Loucy (cell line): Measurements from ENCODE around the gene PRKRIP1.
"Not testable (repeated sequence)": the region's sequence is repeated elsewhere in the genome, so short reads cannot be mapped to it uniquely, and the experiment has no call there.

ENCODE experiments used
- H2AFZ ChIP-seq: fragments of 200-600 bp; sonication (generic); 2 replicates; pipeline ENCODE4 v1.6.0; 2016; ENCODE audit warnings: antibody characterized with exemption, mild to moderate bottlenecking, low read length, moderate library complexity
- H3F3A ChIP-seq: fragments of 200-600 bp; 2 replicates; pipeline ENCODE4 v1.6.0; 2016; ENCODE audit warnings: antibody characterized with exemption, low read depth, mild to moderate bottlenecking
- H3K27me3 ChIP-seq: fragments of 200-600 bp; sonication (generic); 2 replicates; pipeline ENCODE4 v1.6.1; 2014; ENCODE audit warnings: low read length, mild to moderate bottlenecking; ENCODE audit not compliant: insufficient read depth, poor library complexity, severe bottlenecking
- H3K36me3 ChIP-seq: fragments of 200-600 bp; sonication (generic); 2 replicates; pipeline ENCODE4 v1.6.1; 2016; ENCODE audit warnings: low read length; ENCODE audit not compliant: insufficient read depth
- H3K4me1 ChIP-seq: fragments of 200-600 bp; sonication (generic); 2 replicates; pipeline ENCODE4 v1.5.1; 2014; ENCODE audit warnings: low read length, mild to moderate bottlenecking; ENCODE audit not compliant: insufficient read depth, poor library complexity, severe bottlenecking
- H3K4me2 ChIP-seq: fragments of 200-600 bp; sonication (generic); 2 replicates; pipeline ENCODE4 v1.6.0; 2014; ENCODE audit warnings: antibody characterized with exemption, low read length, low read depth, mild to moderate bottlenecking; ENCODE audit not compliant: poor library complexity, severe bottlenecking
- H3K4me3 ChIP-seq: fragments of 200-600 bp; sonication (generic); 2 replicates; pipeline ENCODE4 v1.5.1; 2014; ENCODE audit warnings: low read length, mild to moderate bottlenecking, mixed read lengths; ENCODE audit not compliant: poor library complexity, severe bottlenecking
- H3K79me2 ChIP-seq: fragments of 200-600 bp; sonication (generic); 2 replicates; pipeline ENCODE4 v1.6.1; 2014; ENCODE audit warnings: low read length; ENCODE audit not compliant: insufficient read depth
- H3K9ac ChIP-seq: fragments of 200-600 bp; sonication (generic); 2 replicates; pipeline ENCODE4 v1.6.0; 2014; ENCODE audit warnings: mild to moderate bottlenecking, low read depth, low read length, moderate library complexity; ENCODE audit not compliant: poor library complexity, severe bottlenecking
- H3K9me2 ChIP-seq: fragments of 200-600 bp; sonication (generic); replicated peaks from 2 replicates; pipeline ENCODE4 v1.6.1; 2016; ENCODE audit warnings: low read depth, low read length, mixed read lengths
- H3K9me3 ChIP-seq: fragments of 200-600 bp; sonication (generic); 2 replicates; pipeline ENCODE4 v1.6.1; 2014; ENCODE audit warnings: mild to moderate bottlenecking, antibody characterized with exemption, low read length, low read depth; ENCODE audit not compliant: insufficient read depth
- H4K20me1 ChIP-seq: fragments of 200-600 bp; sonication (generic); 2 replicates; pipeline ENCODE4 v1.6.0; 2014; ENCODE audit warnings: antibody characterized with exemption, low read length, mild to moderate bottlenecking; ENCODE audit not compliant: insufficient read depth, poor library complexity, severe bottlenecking
- EZH2phosphoT487 ChIP-seq: fragments of 200-600 bp; IDR thresholded peaks from 2 replicates; pipeline ENCODE4 v1.6.1; 2018; ENCODE audit warnings: antibody characterized with exemption, mild to moderate bottlenecking, moderate library complexity, borderline replicate concordance
- TF ChIP-seq, protein P1 (sequence below): fragments of 200-600 bp; sonication (generic); conservative IDR thresholded peaks from 2 replicates; pipeline ENCODE4 v1.5.1; 2014; ENCODE audit warnings: mild to moderate bottlenecking, antibody characterized with exemption, low read length

The PRKRIP1 gene

DNA sequence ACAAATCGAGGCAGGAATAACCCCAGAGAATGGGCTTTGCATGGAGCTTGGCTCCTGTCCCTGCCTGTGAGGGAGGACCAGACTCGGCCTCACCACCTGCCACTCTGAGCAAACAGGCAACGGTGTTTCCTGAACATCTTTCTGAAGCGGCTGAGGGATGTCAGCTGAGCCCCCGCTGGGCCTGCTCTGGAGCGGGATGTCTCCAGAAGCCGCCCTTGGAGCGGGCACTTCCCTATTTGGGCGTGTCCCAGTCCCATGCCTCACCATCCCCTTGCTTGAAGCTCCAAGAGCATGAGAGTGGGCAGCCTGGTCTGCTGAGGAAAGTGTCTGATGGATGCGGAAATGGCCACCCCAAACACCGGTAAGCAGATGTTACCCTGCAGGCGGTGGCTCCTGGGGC, 58.3 kb downstream of the PRKRIP1 start:
- Histone ChIP-seq H3K4me2 (no peak overlapping the region), H3K27me3 (no peaks in the 10 kb centered on the region), H2AFZ (no peak overlapping the region), H3K9me3 (no peaks in the 10 kb centered on the region), H3K36me3 (peaks cover 11% of the 10 kb centered on the region; the same call in 1 of the 2 replicates), H3K9me2 (no peaks in the 10 kb centered on the region), H3K79me2 (no peaks in the 10 kb centered on the region), H4K20me1 (no peaks in the 10 kb centered on the region), H3K4me3 (no peak overlapping the region), H3F3A (no peaks in the 10 kb centered on the region), H3K4me1 (no peaks in the 10 kb centered on the region), H3K9ac (no peak overlapping the region)
- no peak for TF ChIP-seq EZH2phosphoT487
- TF ChIP-seq, protein P1, sequence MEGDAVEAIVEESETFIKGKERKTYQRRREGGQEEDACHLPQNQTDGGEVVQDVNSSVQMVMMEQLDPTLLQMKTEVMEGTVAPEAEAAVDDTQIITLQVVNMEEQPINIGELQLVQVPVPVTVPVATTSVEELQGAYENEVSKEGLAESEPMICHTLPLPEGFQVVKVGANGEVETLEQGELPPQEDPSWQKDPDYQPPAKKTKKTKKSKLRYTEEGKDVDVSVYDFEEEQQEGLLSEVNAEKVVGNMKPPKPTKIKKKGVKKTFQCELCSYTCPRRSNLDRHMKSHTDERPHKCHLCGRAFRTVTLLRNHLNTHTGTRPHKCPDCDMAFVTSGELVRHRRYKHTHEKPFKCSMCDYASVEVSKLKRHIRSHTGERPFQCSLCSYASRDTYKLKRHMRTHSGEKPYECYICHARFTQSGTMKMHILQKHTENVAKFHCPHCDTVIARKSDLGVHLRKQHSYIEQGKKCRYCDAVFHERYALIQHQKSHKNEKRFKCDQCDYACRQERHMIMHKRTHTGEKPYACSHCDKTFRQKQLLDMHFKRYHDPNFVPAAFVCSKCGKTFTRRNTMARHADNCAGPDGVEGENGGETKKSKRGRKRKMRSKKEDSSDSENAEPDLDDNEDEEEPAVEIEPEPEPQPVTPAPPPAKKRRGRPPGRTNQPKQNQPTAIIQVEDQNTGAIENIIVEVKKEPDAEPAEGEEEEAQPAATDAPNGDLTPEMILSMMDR, result no peak

- not testable (repeated sequence) for H3K9me2 ChIP-seq, H3K4me1 ChIP-seq, H3K27me3 ChIP-seq, H3K79me2 ChIP-seq, H3K4me3 ChIP-seq, H2AFZ ChIP-seq, H4K20me1 ChIP-seq, H3K4me2 ChIP-seq, H3K9ac ChIP-seq, H3K9me3 ChIP-seq, H3F3A ChIP-seq
- peaks cover 11% of the 10 kb centered on the region; the same call in 1 of the 2 replicates for H3K36me3 ChIP-seq
Observed at GRCh38 chr7:102454932-102455331, 58.8 kb downstream of the PRKRIP1 start.

DNA sequence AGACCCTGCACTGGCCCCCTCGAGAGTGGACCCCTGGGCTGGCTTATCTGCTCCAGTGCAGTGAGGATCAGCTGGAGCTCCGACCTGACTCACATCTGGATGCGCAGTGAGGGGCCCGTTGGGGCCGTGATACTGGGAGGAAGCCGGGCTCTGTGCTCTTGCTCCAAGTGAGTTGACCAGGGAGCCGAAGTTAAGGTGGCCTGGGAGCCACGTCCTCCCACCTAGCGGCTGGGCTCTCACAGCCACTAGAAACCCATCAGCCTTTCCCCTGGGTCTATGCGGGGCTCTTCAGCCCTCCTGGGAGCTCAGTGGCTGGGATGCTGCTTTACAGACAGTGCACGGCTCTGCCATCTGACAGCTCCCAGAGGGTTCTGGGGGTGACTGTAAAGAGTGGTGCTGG, 59.4 kb downstream of the PRKRIP1 start:
- Histone ChIP-seq H2AFZ (no peak overlapping the region), H3K4me1 (no peaks in the 10 kb centered on the region), H3K9me2 (no peaks in the 10 kb centered on the region), H3K9me3 (no peaks in the 10 kb centered on the region), H3F3A (no peaks in the 10 kb centered on the region), H3K4me3 (no peak overlapping the region), H4K20me1 (no peaks in the 10 kb centered on the region), H3K9ac (no peak overlapping the region), H3K36me3 (peaks cover 11% of the 10 kb centered on the region; the same call in 1 of the 2 replicates), H3K79me2 (no peaks in the 10 kb centered on the region), H3K27me3 (no peaks in the 10 kb centered on the region), H3K4me2 (no peak overlapping the region)
- TF ChIP-seq, protein P1, result no peak
- no peak for TF ChIP-seq EZH2phosphoT487

- no peaks in the 10 kb centered on the region for H3K4me1 ChIP-seq
- no peak for TF ChIP-seq EZH2phosphoT487
- TF ChIP-seq, protein P1, result no peak
- no peaks in the 10 kb centered on the region for H3K9me3 ChIP-seq
- no peaks in the 10 kb centered on the region for H3K9me2 ChIP-seq
- H3K4me3 ChIP-seq, result no peak overlapping the region
- no peak overlapping the region for H3K9ac ChIP-seq
- no peak overlapping the region for H3K4me2 ChIP-seq
- no peak overlapping the region for H2AFZ ChIP-seq
- H4K20me1 ChIP-seq, result no peaks in the 10 kb centered on the region
- no peaks in the 10 kb centered on the region for H3F3A ChIP-seq
- no peaks in the 10 kb centered on the region for H3K79me2 ChIP-seq
- H3K36me3 ChIP-seq, result peaks cover 11% of the 10 kb centered on the region; the same call in 1 of the 2 replicates
- no peaks in the 10 kb centered on the region for H3K27me3 ChIP-seq
Observed at GRCh38 chr7:102456327-102456726, 60.2 kb downstream of the PRKRIP1 start.
